Measurements from ENCODE around the gene AHCYL1. TPM values are rescaled to one million over a fixed set of nuclear protein-coding genes. Genes with fewer than 3 reads are reported as not detected.

AHCYL1 gene
- total and polyA plus RNA-seq, 2 experiments from 2014 or later, result 56.2 to 97.6 TPM

DNA sequence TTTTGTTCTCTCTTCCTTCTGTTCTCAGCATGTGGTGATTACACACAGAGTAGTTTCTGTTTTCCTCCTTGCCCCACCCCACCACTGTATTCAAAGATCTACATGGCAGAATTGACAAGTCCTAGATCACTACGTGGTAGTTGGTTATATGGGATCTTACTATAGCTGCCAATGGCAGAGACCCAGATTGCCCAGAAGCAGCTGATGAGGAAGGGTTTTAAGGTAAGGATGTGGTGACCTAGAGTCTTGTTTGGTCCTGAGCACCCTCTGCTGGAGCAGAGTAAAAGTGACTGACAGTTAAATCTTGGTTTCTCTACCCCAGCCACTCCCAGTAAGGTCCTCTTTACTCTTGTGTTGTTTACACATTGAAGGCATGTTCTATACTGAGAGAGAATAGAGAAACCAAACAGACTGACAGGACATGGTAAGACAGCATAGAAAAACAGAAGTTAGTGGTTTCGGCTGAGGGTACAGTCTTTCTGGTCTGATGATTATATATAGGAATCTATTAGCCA, 27.0 kb downstream of the AHCYL1 start:
- TF ChIP-seq EZH2phosphoT487 (IDR thresholded peaks at IDR 0.05; ENCODE audit: low read depth, severe bottlenecking, unreplicated experiment) (no peak), EZH2 (IDR thresholded peaks at IDR 0.05; ENCODE audit: borderline replicate concordance) (no peak)
- TF ChIP-seq, protein P1, sequence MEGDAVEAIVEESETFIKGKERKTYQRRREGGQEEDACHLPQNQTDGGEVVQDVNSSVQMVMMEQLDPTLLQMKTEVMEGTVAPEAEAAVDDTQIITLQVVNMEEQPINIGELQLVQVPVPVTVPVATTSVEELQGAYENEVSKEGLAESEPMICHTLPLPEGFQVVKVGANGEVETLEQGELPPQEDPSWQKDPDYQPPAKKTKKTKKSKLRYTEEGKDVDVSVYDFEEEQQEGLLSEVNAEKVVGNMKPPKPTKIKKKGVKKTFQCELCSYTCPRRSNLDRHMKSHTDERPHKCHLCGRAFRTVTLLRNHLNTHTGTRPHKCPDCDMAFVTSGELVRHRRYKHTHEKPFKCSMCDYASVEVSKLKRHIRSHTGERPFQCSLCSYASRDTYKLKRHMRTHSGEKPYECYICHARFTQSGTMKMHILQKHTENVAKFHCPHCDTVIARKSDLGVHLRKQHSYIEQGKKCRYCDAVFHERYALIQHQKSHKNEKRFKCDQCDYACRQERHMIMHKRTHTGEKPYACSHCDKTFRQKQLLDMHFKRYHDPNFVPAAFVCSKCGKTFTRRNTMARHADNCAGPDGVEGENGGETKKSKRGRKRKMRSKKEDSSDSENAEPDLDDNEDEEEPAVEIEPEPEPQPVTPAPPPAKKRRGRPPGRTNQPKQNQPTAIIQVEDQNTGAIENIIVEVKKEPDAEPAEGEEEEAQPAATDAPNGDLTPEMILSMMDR (IDR thresholded peaks at IDR 0.05; ENCODE audit: poor library complexity), result peak; percentile 52
- H3K9me3 ChIP-seq (ENCODE audit: low read depth), result no peaks in the 10 kb centered on the region
- DNase-seq (ENCODE audit: low spot score), result peak; percentile 68
- H3K79me2 ChIP-seq, result peaks cover 32% of the 10 kb centered on the region
- H3K4me2 ChIP-seq, result no peak overlapping the region
- no peaks in the 10 kb centered on the region for H3K36me3 ChIP-seq (replicated peaks; ENCODE audit: insufficient read depth, low read depth)
- H3K4me3 ChIP-seq, result no peak overlapping the region
- H3K4me1 ChIP-seq (ENCODE audit: insufficient read depth), result peaks cover 9% of the 10 kb centered on the region
- H3K9me2 ChIP-seq (replicated peaks; ENCODE audit: insufficient read depth), result no peaks in the 10 kb centered on the region
- H2AFZ ChIP-seq, result no peak overlapping the region
- peak overlapping the region; percentile 18 for H3K27ac ChIP-seq
- peaks cover 2% of the 10 kb centered on the region for H4K20me1 ChIP-seq (ENCODE audit: insufficient read depth, poor library complexity, severe bottlenecking)
- WGBS (ENCODE audit: low lambda C conversion rate, missing lambda C conversion rate), result 68% methylated on average over 2 of the region's 2 CpGs
- H3K27me3 ChIP-seq, result no peaks in the 10 kb centered on the region

DNA sequence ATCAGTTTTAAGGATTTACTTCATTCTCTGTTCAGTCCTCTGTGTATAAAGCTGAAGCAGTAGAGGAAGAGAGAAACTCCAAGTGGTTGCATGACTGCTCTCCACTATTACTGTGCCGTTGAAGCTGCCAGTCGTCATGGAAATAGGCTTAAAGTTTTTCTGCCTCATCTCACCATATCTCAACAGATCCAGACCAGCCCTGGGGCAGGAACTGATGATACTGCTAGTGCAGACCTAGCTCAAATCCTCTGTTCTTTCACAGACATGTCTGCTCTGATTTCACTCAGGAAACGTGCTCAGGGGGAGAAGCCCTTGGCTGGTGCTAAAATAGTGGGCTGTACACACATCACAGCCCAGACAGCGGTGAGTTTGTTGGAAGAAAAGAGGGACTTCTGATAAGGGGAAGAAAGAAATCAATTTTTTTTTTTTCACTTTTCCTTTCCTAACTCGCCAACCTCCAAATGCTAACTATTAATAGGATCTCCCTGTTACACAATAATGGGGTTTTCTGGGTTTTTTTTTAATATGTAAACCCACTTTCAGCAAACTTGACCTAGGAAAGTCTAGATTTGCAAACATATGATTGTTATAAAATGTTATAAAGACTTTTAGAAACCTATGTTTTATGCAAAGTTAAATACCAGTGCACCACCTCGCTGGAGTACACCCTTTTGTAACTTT, 27.7 kb downstream of the AHCYL1 start:
- no peak overlapping the region for H3K4me2 ChIP-seq
- H3K4me3 ChIP-seq, result no peak overlapping the region
- H3K9me3 ChIP-seq (ENCODE audit: low read depth), result no peaks in the 10 kb centered on the region
- H3K36me3 ChIP-seq (replicated peaks; ENCODE audit: insufficient read depth, low read depth), result no peaks in the 10 kb centered on the region
- H3K79me2 ChIP-seq, result peaks cover 25% of the 10 kb centered on the region
- TF ChIP-seq, protein P1 (IDR thresholded peaks at IDR 0.05; ENCODE audit: poor library complexity), result no peak
- TF ChIP-seq EZH2phosphoT487 (IDR thresholded peaks at IDR 0.05; ENCODE audit: low read depth, severe bottlenecking, unreplicated experiment) (no peak), EZH2 (IDR thresholded peaks at IDR 0.05; ENCODE audit: borderline replicate concordance) (no peak)
- H4K20me1 ChIP-seq (ENCODE audit: insufficient read depth, poor library complexity, severe bottlenecking), result no peaks in the 10 kb centered on the region
- H3K27ac ChIP-seq, result peak overlapping the region; percentile 18
- no peaks in the 10 kb centered on the region for H3K9me2 ChIP-seq (replicated peaks; ENCODE audit: insufficient read depth)
- peak; percentile 54 for DNase-seq (ENCODE audit: low spot score)
- H3K27me3 ChIP-seq, result no peaks in the 10 kb centered on the region
- no peak overlapping the region for H2AFZ ChIP-seq
- peaks cover 5% of the 10 kb centered on the region for H3K4me1 ChIP-seq (ENCODE audit: insufficient read depth)
- 64% methylated on average over 6 of the region's 6 CpGs for WGBS (ENCODE audit: low lambda C conversion rate, missing lambda C conversion rate)

DNA sequence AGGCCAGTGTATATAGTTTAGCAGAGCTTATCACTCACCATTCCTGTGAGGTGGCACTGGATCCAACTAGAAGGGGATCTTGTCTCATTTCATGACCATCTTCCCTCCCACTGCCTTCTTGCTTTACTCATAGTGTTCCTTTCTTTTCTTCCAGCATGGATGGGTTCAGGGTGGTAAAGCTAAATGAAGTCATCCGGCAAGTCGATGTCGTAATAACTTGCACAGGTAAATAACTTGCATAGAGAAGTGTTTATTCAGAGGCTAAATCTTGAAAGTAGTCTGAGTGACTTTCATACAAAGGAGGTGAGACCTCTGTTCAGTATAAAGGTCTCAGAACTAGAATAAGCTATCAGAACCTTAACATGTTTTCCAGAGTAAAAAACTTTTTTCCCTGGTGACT, 33.2 kb downstream of the AHCYL1 start:
- TF ChIP-seq EZH2 (IDR thresholded peaks at IDR 0.05; ENCODE audit: borderline replicate concordance) (no peak), EZH2phosphoT487 (IDR thresholded peaks at IDR 0.05; ENCODE audit: low read depth, severe bottlenecking, unreplicated experiment) (no peak)
- TF ChIP-seq, protein P1 (IDR thresholded peaks at IDR 0.05; ENCODE audit: poor library complexity), result no peak
- no peak overlapping the region for H3K4me2 ChIP-seq
- H3K9me2 ChIP-seq (replicated peaks; ENCODE audit: insufficient read depth), result no peaks in the 10 kb centered on the region
- no peaks in the 10 kb centered on the region for H3K36me3 ChIP-seq (replicated peaks; ENCODE audit: insufficient read depth, low read depth)
- no peak overlapping the region for H2AFZ ChIP-seq
- no peak for DNase-seq (ENCODE audit: low spot score)
- no peaks in the 10 kb centered on the region for H4K20me1 ChIP-seq (ENCODE audit: insufficient read depth, poor library complexity, severe bottlenecking)
- no peaks in the 10 kb centered on the region for H3K79me2 ChIP-seq
- WGBS (ENCODE audit: low lambda C conversion rate, missing lambda C conversion rate), result 93% methylated on average over 3 of the region's 3 CpGs
- H3K27me3 ChIP-seq, result no peaks in the 10 kb centered on the region
- H3K4me3 ChIP-seq, result no peak overlapping the region
- no peaks in the 10 kb centered on the region for H3K9me3 ChIP-seq (ENCODE audit: low read depth)
- H3K4me1 ChIP-seq (ENCODE audit: insufficient read depth), result no peaks in the 10 kb centered on the region
- H3K27ac ChIP-seq, result no peak overlapping the region

Measured in hepatocyte (in vitro differentiated cells).